ENCODE data around the gene ZNF148.
"Not testable (repeated sequence)": the region's sequence is repeated elsewhere in the genome, so short reads cannot be mapped to it uniquely, and the experiment has no call there.

ZNF148 gene

DNA sequence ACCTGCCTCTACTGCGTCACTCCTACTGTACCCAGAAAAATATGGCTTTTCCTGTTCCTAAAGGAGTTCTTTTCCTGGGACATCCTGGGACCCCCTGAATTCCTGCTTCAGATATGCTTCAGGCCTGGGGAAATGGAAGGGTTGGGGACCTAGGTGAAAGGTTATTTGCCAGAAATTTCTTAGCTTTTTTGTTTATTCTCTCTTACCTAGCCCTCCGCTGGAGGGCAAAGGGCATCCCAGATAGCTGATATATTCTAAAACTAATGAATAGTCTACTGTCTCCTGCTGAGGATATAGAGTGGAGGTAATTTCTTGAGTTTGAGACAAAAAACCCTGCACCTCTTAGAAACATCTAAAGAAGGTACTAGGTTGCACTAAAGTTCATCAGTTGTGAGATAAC, 3.6 kb upstream of the ZNF148 start:
- no peak for DNase-seq (ENCODE audit: extremely low read depth in 1 of 2, low read depth in 1 of 2)

- no peak for DNase-seq (ENCODE audit: extremely low read depth in 1 of 2, low read depth in 1 of 2)
These were observed 990 bp upstream of the ZNF148 start for GRCh38 chr3:125375950-125376679.

DNA sequence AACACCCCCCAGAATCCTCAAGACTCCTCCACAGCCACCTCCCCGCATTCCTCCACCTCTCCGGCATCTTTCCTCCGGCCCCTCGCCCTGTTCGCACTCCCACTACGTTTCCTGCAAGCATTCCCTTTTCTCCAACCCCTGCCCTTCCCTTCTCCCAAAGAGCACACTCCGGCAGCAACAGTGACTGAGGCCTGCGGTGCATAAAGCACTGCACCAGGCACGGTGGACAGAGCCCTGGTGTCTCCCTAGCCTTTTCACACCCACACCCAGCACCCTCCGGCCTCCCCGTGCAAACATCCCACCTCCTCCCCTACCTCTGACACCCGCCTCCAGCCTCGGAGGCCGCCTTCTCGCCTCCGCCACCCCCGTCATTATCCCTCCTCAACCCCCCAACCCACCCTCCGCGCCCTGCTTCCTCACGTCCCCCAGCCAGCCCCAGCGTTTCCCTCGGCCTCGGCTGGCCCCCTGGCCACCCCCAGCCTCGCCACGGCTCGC, 577 bp downstream of the ZNF148 start:
- peak in 1 of 2 donors; percentile 8 for DNase-seq (ENCODE audit: extremely low read depth in 1 of 2, low read depth in 1 of 2)

DNA sequence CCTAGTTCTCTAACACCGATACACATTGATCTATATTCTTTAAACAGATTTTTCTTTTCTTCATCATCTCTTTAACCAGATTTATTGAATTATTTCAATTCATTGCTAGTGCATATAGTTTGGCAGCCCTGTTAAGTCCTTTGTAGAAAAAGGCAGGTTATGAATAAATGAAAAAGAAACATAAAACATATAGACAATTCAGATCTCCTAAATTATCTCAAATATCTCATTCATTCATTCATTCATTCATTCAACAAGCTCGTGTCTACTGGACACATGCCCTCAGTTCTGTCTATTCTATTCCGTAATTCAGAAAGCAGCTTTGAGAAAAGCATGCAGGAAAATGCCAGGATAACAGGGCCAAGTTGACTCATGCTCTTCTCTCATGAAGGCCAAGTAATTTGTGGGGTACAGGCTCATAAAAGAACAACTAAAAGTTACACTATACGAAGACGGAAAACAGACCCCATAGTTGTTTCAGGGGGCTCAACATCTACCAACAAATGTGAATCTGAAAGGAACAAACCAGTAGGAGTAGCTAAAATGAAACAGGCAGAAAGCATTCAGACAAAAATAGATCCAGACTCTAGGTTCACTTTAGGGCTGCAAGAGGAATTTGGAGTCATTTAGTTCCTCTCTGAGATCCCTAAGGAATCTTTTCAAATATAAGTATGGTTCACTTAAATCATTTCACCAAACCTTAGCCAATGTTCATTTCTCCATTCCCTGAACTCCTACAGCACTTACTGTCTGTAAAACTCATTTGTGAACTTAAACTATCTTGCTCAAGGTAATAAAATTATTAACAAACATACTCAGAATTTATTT, 7.5 kb downstream of the ZNF148 start:
- DNase-seq (ENCODE audit: extremely low read depth in 1 of 2, low read depth in 1 of 2) = no peak

DNA sequence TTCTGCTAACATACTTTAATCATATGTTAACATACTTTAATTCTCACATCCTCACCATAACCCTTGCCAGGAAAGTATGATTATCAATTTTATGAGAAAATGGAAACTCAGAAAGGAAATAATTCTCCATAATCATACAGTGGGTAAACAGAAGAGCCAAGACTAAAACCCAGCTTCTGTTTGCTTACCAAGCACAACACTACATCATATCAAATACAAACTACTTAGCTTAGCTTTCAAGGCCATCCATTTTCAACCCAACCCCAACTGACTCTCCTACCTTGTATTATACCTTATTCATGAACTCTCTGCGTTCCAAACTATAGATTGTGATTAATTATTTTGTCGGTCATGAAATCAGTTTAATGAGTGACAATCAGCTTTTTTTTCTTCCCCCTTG, 9.0 kb downstream of the ZNF148 start:
- DNase-seq (ENCODE audit: extremely low read depth in 1 of 2, low read depth in 1 of 2) = no peak

GRCh38 chr3:125359700-125360099, 15.4 kb downstream of the ZNF148 start:
- no peak for DNase-seq (ENCODE audit: extremely low read depth in 1 of 2, low read depth in 1 of 2)

DNA sequence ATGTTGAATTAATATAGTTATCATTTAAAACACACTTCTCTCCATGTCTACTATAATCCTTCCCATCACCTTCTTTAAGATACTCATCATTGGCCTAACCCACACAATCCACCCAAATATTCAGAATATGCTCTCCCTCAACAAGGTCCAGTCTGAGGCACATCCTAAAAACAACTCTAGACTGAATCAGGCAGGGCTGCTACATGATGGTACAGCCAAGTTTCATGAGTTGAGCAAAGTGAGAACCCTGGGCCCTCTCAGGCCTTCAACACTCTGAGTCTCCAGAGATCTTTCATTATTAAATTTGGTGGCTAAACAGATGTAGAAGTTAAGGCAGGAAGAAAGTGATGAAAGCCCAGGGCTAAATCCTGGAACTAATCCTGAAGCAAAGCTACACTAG, 16.2 kb downstream of the ZNF148 start:
- no peak for DNase-seq (ENCODE audit: extremely low read depth in 1 of 2, low read depth in 1 of 2)

- DNase-seq (ENCODE audit: extremely low read depth in 1 of 2, low read depth in 1 of 2) = no peak
These were observed 17.3 kb downstream of the ZNF148 start for GRCh38 chr3:125357837-125358236.

GRCh38 chr3:125357032-125357658, 18.0 kb downstream of the ZNF148 start:
- peak in 1 of 2 donors; percentile 29 for DNase-seq (ENCODE audit: extremely low read depth in 1 of 2, low read depth in 1 of 2)

DNA sequence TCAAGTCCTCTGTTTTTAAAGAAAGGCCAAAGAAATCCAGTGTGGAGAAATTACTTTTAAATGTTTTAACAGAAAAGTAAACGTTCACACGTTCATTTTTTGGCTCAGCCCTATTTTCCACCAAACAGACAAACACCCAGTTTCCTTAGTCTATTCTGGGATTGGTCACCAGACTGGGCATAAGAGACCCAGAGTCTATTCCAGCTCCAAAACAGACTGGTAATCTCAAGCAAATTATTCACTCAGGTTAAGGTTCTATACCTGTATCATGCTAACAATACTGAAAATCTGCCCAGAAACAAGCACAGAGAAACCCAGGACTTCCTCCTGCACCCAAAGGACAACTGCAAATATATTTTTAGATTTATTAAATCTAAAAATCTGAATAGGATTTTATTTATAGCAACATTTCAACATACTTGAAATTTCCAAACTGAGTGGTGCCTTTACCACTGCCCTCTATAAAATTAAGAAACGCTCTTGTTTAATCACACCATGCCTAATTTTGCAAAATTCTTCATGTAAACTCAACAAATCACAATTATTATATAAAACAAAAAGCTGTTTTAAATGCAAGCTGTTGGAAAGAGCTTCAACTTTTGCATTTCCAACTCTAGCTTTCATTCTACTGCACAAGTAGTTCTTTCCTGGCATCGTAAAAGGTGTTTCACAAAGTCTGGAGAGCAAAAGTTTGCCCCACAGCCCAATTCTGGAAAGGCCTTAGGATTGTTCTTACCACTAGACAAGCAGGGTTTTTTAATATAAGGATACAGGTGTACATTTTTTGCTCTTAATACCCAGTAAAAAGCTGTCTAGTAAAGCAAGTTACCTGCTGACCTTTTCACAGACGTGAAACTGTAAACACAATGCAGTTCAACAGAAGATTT, 18.7 kb downstream of the ZNF148 start:
- DNase-seq (ENCODE audit: extremely low read depth in 1 of 2, low read depth in 1 of 2) = no peak

GRCh38 chr3:125353659-125354058, 21.5 kb downstream of the ZNF148 start:
- DNase-seq (ENCODE audit: extremely low read depth in 1 of 2, low read depth in 1 of 2) = no peak

DNA sequence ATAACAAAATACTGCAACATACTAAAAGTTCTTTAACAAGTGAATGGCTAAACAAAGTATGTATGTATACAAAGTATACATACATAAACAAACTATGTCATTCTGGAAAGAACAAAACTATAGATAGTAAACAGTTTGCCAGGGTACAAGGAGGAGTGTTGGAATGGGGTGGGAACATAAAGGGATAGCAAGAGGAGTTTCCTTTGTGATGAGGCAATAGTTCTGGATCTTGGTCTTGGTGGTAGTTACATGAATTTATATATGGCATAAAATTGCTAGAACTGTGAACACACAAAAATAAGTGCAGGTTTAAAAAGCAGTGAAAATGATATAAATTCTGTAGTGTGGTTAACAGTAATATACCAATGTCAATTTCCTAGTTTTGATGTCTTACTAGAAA, 22.0 kb downstream of the ZNF148 start:
- DNase-seq (ENCODE audit: extremely low read depth in 1 of 2, low read depth in 1 of 2) = no peak

GRCh38 chr3:125351814-125352456, 23.2 kb downstream of the ZNF148 start:
- no peak for DNase-seq (ENCODE audit: extremely low read depth in 1 of 2, low read depth in 1 of 2)

GRCh38 chr3:125351152-125351551, 24.0 kb downstream of the ZNF148 start:
- no peak for DNase-seq (ENCODE audit: extremely low read depth in 1 of 2, low read depth in 1 of 2)

DNA sequence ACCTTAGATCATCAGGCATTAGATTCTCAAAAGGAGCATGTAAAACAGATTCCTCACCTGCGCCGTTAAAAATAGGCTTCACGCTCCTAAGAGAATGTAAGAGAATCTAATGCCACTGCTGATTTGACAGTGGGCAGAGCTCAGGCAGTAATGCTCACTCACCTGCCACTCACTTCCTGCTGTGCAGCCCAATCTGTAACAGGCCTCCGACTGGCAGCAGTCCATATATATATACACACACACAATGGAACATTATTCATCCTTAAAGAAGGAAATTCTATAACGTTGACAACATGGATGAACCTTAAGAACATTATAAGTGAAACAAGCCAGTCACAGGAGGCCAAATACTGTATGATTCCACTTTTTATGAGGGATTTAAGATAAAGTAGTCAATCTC, 24.5 kb downstream of the ZNF148 start:
- no peak for DNase-seq (ENCODE audit: extremely low read depth in 1 of 2, low read depth in 1 of 2)

GRCh38 chr3:125349556-125350165, 25.5 kb downstream of the ZNF148 start:
- no peak for DNase-seq (ENCODE audit: extremely low read depth in 1 of 2, low read depth in 1 of 2)

DNA sequence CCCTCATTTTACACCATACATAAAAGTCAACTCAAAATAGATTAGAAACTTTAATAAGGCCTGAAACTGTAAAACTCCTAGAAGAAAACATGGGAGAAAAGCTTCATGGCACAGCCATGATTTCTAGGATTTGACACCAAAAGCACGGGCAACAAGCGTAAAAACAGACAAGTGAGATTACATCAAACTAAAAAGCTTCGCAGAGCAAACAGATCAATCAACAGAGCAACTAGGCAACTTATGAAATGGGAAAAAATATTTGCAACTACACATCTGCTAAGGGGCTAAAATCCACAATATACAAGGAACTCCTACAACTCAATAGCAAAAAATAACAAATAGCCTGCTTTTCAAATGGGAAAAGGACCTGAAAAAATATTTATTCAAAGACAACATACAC, 26.1 kb downstream of the ZNF148 start:
- DNase-seq (ENCODE audit: extremely low read depth in 1 of 2, low read depth in 1 of 2) = no peak

DNA sequence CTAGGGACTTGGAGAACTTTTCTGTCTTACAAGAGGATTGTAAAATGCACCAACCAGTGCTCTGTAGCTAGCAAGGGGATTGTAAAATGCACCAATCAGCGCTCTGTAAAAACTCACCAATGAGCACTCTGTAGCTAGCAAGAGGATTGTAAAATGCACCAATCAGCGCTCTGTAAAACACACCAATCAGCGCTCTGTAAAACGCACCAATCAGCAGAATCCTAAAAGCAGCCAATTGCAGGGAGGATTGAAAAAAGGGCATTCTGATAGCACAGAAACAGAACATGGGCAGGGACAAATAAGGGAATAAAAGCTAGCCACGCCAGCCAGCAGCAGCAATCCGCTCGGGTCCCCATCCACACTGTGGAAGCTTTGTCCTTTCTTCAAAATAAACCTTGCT, 31.8 kb downstream of the ZNF148 start:
- DNase-seq (ENCODE audit: extremely low read depth in 1 of 2, low read depth in 1 of 2) = not testable (repeated sequence)

DNA sequence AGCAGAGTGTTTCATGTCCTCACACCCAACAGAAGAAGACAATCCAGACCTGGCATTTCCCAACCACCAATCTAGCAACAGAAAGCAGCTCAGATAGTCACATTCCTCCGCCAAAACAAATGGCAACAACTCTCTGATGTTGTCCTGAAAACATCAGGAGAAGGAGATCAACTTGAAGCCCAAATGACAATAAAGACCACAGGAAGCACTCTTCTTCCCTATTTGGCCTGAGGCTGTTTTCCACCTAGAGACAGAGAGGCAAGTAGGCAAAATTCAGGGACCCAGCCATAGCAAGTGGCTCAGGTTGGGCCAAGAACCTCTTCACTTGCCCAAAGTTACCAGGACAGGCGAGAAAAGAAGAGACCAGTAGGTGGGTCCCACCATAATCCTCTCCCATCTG, 35.0 kb downstream of the ZNF148 start:
- DNase-seq (ENCODE audit: extremely low read depth in 1 of 2, low read depth in 1 of 2) = no peak

DNA sequence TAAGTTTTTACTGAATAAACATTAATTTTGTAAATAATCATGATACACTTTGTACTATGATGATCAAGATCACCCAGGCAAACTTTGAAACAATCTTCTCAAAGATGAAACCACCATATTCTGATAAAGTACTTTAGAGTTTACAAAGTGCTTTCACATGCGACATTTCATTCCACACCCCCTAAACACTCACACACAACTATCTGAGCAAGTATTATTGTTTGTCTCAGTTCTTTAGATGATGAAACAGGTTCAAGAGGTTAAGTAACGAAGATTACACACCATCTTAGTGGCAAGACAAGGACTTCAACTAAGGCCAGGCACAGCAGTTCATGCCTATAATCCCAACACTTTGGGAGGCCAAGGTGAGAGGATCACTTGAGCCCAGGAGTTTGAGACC, 37.6 kb downstream of the ZNF148 start:
- no peak for DNase-seq (ENCODE audit: extremely low read depth in 1 of 2, low read depth in 1 of 2)
